SK-N-SH treated with all-trans-retinoic acid at 6 μM for 48 hours (cell line): ENCODE measurements around the gene SREBF1.

ENCODE experiments used
- ATAC-seq: fragments of 200-7000 bp; cut with Tn5 transposase; 3 replicates; pipeline ENCODE4 v1.9.1; 2020; ENCODE audit warnings: mild to moderate bottlenecking, moderate library complexity
- ARNTL ChIP-seq: fragments of 450-650 bp; formaldehyde crosslinking; IDR thresholded peaks from 2 replicates; pipeline ENCODE4 v1.5.0; 2020; ENCODE audit warnings: low read depth, mild to moderate bottlenecking, moderate library complexity, borderline replicate concordance
- CREB5 ChIP-seq: fragments of 250-450 bp; sonication (Bioruptor Pico); IDR thresholded peaks from 2 replicates; pipeline ENCODE4 v1.5.1; 2020; ENCODE audit warnings: low read depth, mild to moderate bottlenecking, moderate library complexity
- CSDC2 ChIP-seq: fragments of 250-450 bp; sonication (Bioruptor Pico); IDR thresholded peaks from 2 replicates; pipeline ENCODE4 v1.5.0; 2020; ENCODE audit warnings: mild to moderate bottlenecking, moderate library complexity
- CSRNP3 ChIP-seq: fragments of 250-450 bp; sonication (Bioruptor Pico); IDR thresholded peaks from 2 replicates; pipeline ENCODE4 v1.5.1; 2021; ENCODE audit warnings: mild to moderate bottlenecking, moderate library complexity
- ESRRG ChIP-seq: fragments of 250-450 bp; sonication (Bioruptor Pico); IDR thresholded peaks from 2 replicates; pipeline ENCODE4 v1.6.1; 2021; ENCODE audit warnings: mild to moderate bottlenecking
- GLIS3 ChIP-seq: fragments of 250-450 bp; sonication (Bioruptor Pico); IDR thresholded peaks from 2 replicates; pipeline ENCODE4 v1.5.0; 2020; ENCODE audit warnings: mild to moderate bottlenecking, moderate library complexity
- ISL1 ChIP-seq: fragments of 250-450 bp; sonication (Bioruptor Pico); IDR thresholded peaks from 2 replicates; pipeline ENCODE4 v2.1.2; 2022; ENCODE audit warnings: mild to moderate bottlenecking, moderate library complexity
- OSR1 ChIP-seq: fragments of 250-450 bp; sonication (Bioruptor Pico); IDR thresholded peaks from 2 replicates; pipeline ENCODE4 v1.8.0; 2022; ENCODE audit warnings: moderate library complexity, mild to moderate bottlenecking, inconsistent platforms
- PATZ1 ChIP-seq: fragments of 250-450 bp; sonication (Bioruptor Pico); IDR thresholded peaks from 2 replicates; pipeline ENCODE4 v1.8.0; 2020; ENCODE audit warnings: mild to moderate bottlenecking, moderate library complexity, borderline replicate concordance
- POU6F1 ChIP-seq: fragments of 250-450 bp; sonication (Bioruptor Pico); IDR thresholded peaks from 2 replicates; pipeline ENCODE4 v1.8.0; 2021; ENCODE audit warnings: low read depth, mild to moderate bottlenecking, moderate library complexity, borderline replicate concordance
- PPARA ChIP-seq: fragments of 250-450 bp; sonication (Bioruptor Pico); IDR thresholded peaks from 2 replicates; pipeline ENCODE4 v1.5.0; 2020; ENCODE audit warnings: mild to moderate bottlenecking, borderline replicate concordance
- RARB ChIP-seq: fragments of 250-450 bp; sonication (Bioruptor Pico); IDR thresholded peaks from 2 replicates; pipeline ENCODE4 v1.8.0; 2021; ENCODE audit warnings: mild to moderate bottlenecking, moderate library complexity
- TCF4 ChIP-seq: fragments of 250-450 bp; sonication (Bioruptor Pico); IDR thresholded peaks from 2 replicates; pipeline ENCODE4 v1.8.0; 2021; ENCODE audit warnings: mild to moderate bottlenecking, moderate library complexity, borderline replicate concordance
- TSHZ2 ChIP-seq: fragments of 250-450 bp; sonication (Bioruptor Pico); IDR thresholded peaks from 2 replicates; pipeline ENCODE4 v1.5.0; 2020; ENCODE audit warnings: mild to moderate bottlenecking, moderate library complexity
- ZFP3 ChIP-seq: fragments of 250-450 bp; sonication (Bioruptor Pico); IDR thresholded peaks from 2 replicates; pipeline ENCODE4 v1.5.0; 2020; ENCODE audit warnings: mild to moderate bottlenecking, moderate library complexity
- ZFP30 ChIP-seq: fragments of 450-650 bp; formaldehyde crosslinking; IDR thresholded peaks from 2 replicates; pipeline ENCODE4 v1.5.0; 2022; ENCODE audit warnings: mild to moderate bottlenecking, moderate library complexity
- ZNF565 ChIP-seq: fragments of 450-650 bp; formaldehyde crosslinking; conservative IDR thresholded peaks from 2 replicates; pipeline ENCODE4 v1.5.0; 2020; ENCODE audit warnings: low read depth, mild to moderate bottlenecking, moderate library complexity
- ZNF70 ChIP-seq: fragments of 450-650 bp; formaldehyde crosslinking; IDR thresholded peaks from 2 replicates; pipeline ENCODE4 v1.5.0; 2020; ENCODE audit warnings: mild to moderate bottlenecking, moderate library complexity
- ZNF8 ChIP-seq: fragments of 450-650 bp; formaldehyde crosslinking; IDR thresholded peaks from 2 replicates; pipeline ENCODE4 v1.5.0; 2020; ENCODE audit warnings: mild to moderate bottlenecking, moderate library complexity

SREBF1 gene

GRCh38 chr17:17866897-17867296 is 30.1 kb upstream of the SREBF1 start:
- TF ChIP-seq ESRRG = no peak
- TF ChIP-seq CSDC2 = no peak
- no peak for TF ChIP-seq ZFP30 (CRISPR knock-in tag)
- no peak for TF ChIP-seq POU6F1 (CRISPR knock-in tag)
- TF ChIP-seq TCF4 = no peak
- TF ChIP-seq ARNTL (CRISPR knock-in tag) = no peak
- TF ChIP-seq ZNF565 (CRISPR knock-in tag) = no peak

GRCh38 chr17:17866425-17866824 is 29.6 kb upstream of the SREBF1 start:
- no peak for ATAC-seq

More at GRCh38 chr17:17866897-17867296, 30.1 kb upstream of the SREBF1 start:
- ATAC-seq = no peak

GRCh38 chr17:17865035-17865434 is 28.2 kb upstream of the SREBF1 start:
- TF ChIP-seq TCF4 = no peak
- TF ChIP-seq ZFP30 (CRISPR knock-in tag) = no peak
- TF ChIP-seq ISL1 (CRISPR knock-in tag) = no peak
- no peak for TF ChIP-seq OSR1 (CRISPR knock-in tag)
- no peak for TF ChIP-seq ESRRG
- no peak for TF ChIP-seq ZNF8 (CRISPR knock-in tag)
- no peak for TF ChIP-seq ARNTL (CRISPR knock-in tag)
- TF ChIP-seq GLIS3 = no peak
- no peak for ATAC-seq

More at GRCh38 chr17:17866425-17866824, 29.6 kb upstream of the SREBF1 start:
- TF ChIP-seq CSRNP3 (CRISPR knock-in tag) (no peak), CSDC2 (no peak)

- no peak for TF ChIP-seq ISL1 (CRISPR knock-in tag)
- no peak for TF ChIP-seq ZFP30 (CRISPR knock-in tag)
- TF ChIP-seq TSHZ2 (CRISPR knock-in tag) = no peak
- no peak for TF ChIP-seq ZNF8 (CRISPR knock-in tag)
- no peak for TF ChIP-seq PPARA (CRISPR knock-in tag)
- no peak for TF ChIP-seq ZFP3 (CRISPR knock-in tag)
- TF ChIP-seq ZNF70 (CRISPR knock-in tag) = no peak
- no peak for TF ChIP-seq ESRRG
- no peak for TF ChIP-seq CSDC2
- TF ChIP-seq RARB = no peak
- TF ChIP-seq PATZ1 (CRISPR knock-in tag) = no peak
- no peak for TF ChIP-seq CREB5 (CRISPR knock-in tag)
- TF ChIP-seq, all 23 proteins: peak for 0
- ATAC-seq = no peak
Observed at GRCh38 chr17:17860766-17861107, 24.0 kb upstream of the SREBF1 start.
